ENCODE measurements around the gene CDAN1.
"Not testable (repeated sequence)": the region's sequence is repeated elsewhere in the genome, so short reads cannot be mapped to it uniquely, and the experiment has no call there.

Gene CDAN1

DNA sequence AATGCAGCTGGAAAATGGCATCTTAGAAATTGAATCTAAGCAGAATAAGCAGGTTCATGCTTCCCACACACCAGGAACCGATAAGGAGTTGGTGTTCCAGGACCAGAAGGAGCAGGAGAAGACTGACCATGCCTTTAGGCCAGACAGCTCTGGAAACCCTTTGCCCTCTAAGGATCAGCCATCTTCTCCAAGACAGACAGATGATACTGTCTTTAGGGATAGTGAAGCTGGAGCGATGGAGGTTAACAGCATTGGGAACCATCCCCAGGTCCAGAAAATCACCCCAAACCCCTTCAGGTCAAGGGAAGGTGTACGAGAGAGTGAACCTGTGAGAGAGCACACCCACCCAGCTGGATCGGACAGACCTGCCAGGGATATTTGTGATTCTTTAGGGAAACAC lies 49.2 kb downstream of the CDAN1 start:
- TF ChIP-seq POLR2A (IDR thresholded peaks at IDR 0.05; ENCODE audit: extremely low read depth, insufficient read length) (no peak), MYC (IDR thresholded peaks at IDR 0.05; ENCODE audit: low read depth, low read length) (no peak)
- TF ChIP-seq, protein P1, sequence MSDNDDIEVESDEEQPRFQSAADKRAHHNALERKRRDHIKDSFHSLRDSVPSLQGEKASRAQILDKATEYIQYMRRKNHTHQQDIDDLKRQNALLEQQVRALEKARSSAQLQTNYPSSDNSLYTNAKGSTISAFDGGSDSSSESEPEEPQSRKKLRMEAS (IDR thresholded peaks at IDR 0.05; ENCODE audit: low read depth, low read length), result no peak
- TF ChIP-seq, protein P2, sequence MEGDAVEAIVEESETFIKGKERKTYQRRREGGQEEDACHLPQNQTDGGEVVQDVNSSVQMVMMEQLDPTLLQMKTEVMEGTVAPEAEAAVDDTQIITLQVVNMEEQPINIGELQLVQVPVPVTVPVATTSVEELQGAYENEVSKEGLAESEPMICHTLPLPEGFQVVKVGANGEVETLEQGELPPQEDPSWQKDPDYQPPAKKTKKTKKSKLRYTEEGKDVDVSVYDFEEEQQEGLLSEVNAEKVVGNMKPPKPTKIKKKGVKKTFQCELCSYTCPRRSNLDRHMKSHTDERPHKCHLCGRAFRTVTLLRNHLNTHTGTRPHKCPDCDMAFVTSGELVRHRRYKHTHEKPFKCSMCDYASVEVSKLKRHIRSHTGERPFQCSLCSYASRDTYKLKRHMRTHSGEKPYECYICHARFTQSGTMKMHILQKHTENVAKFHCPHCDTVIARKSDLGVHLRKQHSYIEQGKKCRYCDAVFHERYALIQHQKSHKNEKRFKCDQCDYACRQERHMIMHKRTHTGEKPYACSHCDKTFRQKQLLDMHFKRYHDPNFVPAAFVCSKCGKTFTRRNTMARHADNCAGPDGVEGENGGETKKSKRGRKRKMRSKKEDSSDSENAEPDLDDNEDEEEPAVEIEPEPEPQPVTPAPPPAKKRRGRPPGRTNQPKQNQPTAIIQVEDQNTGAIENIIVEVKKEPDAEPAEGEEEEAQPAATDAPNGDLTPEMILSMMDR (IDR thresholded peaks at IDR 0.05; ENCODE audit: low read depth, low read length), result no peak
- no peak overlapping the region for H3K4me3 ChIP-seq (ENCODE audit: low read depth, low read length)
- no peak for DNase-seq (ENCODE audit: low read depth)

DNA sequence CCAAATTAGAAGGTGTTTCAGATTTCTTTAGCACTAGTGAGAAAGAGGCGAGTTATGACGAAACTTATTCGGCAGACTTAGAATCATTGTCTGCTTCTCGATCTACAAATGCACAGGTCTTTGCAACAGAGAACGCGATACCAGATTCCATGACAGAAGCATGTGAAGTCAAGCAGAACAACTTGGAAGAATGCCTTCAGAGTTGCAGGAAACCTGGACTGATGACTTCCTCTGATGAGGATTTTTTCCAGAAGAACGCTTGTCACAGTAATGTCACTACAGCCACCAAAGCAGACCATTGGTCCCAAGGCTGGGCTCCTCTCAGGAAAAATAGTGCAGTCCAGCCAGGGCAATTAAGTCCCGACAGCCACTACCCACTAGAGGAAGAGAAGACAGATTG lies 50.6 kb downstream of the CDAN1 start:
- TF ChIP-seq, protein P1 (IDR thresholded peaks at IDR 0.05; ENCODE audit: low read depth, low read length), result no peak
- TF ChIP-seq, protein P2 (IDR thresholded peaks at IDR 0.05; ENCODE audit: low read depth, low read length), result no peak
- TF ChIP-seq POLR2A (IDR thresholded peaks at IDR 0.05; ENCODE audit: extremely low read depth, insufficient read length) (no peak), MYC (IDR thresholded peaks at IDR 0.05; ENCODE audit: low read depth, low read length) (no peak)
- no peak overlapping the region for H3K4me3 ChIP-seq (ENCODE audit: low read depth, low read length)
- DNase-seq (ENCODE audit: low read depth), result no peak

DNA sequence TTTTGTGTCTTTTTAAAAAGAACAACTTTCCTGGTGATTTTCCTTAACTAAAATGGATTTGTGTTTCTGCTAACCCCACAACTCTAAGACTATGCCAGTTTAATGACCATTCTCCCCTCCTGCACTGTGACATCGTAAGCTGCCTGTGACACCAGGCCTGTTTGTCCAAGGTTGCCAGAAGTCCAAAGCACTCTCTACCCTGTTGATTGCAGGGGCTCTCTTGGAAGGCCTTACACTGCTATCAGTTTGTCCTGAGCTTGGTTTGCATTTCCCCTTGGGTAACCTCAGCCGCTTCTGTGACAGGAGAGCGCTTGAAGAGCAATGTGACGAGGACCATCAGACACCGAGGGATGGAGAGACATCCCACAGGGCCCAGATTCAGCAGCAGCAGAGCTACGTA lies 55.8 kb downstream of the CDAN1 start:
- H3K4me3 ChIP-seq (ENCODE audit: low read depth, low read length), result no peak overlapping the region
- no peak for DNase-seq (ENCODE audit: low read depth)
- TF ChIP-seq, protein P1 (IDR thresholded peaks at IDR 0.05; ENCODE audit: low read depth, low read length), result no peak
- TF ChIP-seq, protein P2 (IDR thresholded peaks at IDR 0.05; ENCODE audit: low read depth, low read length), result no peak
- no peak for TF ChIP-seq MYC (IDR thresholded peaks at IDR 0.05; ENCODE audit: low read depth, low read length)
- TF ChIP-seq POLR2A (IDR thresholded peaks at IDR 0.05; ENCODE audit: extremely low read depth, insufficient read length), result no peak

DNA sequence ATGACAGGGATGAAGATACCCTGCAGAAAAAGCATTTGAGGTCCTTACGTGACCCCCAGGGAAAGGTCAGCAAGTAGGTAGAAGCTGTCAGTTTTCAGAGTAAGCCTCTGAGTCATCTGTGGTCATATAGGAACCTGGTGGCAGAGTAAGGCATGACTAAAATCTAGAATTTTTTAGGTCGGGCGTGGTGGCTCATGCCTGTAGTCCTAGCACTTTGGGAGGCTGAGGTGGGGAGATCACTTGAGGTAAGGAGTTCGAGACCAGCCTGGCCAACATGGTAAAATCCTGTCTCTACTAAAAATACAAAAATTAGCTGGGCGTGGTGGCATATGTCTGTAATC lies 56.8 kb downstream of the CDAN1 start:
- H3K4me3 ChIP-seq (ENCODE audit: low read depth, low read length), result not testable (repeated sequence)
- peak; percentile 25 for DNase-seq (ENCODE audit: low read depth)

DNA sequence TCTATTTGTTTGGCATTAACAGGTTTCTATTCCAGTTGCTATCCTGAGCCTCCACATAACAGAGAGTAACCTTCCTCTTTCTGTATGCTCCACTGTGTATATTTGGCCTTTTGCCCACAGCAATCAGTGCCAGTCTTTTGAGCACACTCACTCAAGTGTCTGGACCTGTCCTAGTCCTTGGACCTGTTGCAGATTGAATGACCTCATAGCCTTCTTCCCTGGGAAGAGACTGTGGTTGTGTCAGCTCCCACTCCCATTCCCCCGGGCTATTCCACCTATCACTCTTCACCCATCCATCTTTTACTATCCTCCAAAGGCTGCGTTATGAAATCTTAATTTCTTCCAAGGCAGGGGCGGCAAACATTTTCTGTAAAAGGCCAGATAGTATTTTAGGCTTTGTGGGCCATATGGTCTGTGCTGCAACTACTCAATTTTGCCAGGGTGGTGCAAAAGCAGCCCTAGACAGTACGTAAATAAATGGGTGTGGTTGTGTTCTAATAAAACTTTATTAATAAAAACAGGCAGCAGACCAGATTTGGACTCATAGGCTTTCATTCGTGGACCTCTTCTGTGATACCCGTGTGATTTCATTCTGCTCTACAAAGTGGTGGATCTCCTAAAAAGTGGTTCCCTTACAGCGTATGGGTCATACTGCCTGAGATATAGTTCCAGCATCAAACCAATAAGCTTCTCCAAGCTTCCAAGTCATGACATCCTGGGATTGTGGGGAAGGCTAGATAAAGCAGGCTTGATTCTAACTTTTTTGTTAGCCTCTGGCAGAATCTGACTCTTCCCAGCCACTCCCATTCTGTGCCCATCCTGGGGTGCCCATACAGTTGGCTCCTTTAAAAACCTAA lies 57.4 kb downstream of the CDAN1 start:
- no peak for DNase-seq (ENCODE audit: low read depth)
- no peak overlapping the region for H3K4me3 ChIP-seq (ENCODE audit: low read depth, low read length)
- TF ChIP-seq POLR2A (IDR thresholded peaks at IDR 0.05; ENCODE audit: extremely low read depth, insufficient read length) (no peak), MYC (IDR thresholded peaks at IDR 0.05; ENCODE audit: low read depth, low read length) (no peak)
- TF ChIP-seq, protein P1 (IDR thresholded peaks at IDR 0.05; ENCODE audit: low read depth, low read length), result no peak
- TF ChIP-seq, protein P2 (IDR thresholded peaks at IDR 0.05; ENCODE audit: low read depth, low read length), result no peak

DNA sequence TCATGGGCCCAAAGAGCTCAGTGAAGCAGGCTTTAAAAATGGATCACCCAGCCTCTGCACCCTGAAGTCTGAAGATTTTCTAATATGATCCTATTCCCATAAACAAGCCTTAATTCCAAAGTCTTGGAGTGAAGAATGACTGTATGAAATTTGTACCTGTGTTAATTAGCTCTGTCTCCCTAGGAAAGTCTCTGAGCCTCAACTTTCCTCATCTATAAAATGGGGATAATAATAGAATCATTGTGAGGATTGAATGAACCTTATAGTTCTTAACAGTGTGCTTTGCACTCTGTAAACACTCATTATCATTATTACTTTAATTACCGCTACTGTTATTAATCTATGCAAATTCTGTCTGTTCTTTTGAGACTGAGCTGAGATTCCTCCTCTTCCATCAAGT lies 61.9 kb downstream of the CDAN1 start:
- TF ChIP-seq, protein P2 (IDR thresholded peaks at IDR 0.05; ENCODE audit: low read depth, low read length), result no peak
- no peak for TF ChIP-seq POLR2A (IDR thresholded peaks at IDR 0.05; ENCODE audit: extremely low read depth, insufficient read length)
- no peak for TF ChIP-seq MYC (IDR thresholded peaks at IDR 0.05; ENCODE audit: low read depth, low read length)
- TF ChIP-seq, protein P1 (IDR thresholded peaks at IDR 0.05; ENCODE audit: low read depth, low read length), result no peak
- no peak for DNase-seq (ENCODE audit: low read depth)
- no peak overlapping the region for H3K4me3 ChIP-seq (ENCODE audit: low read depth, low read length)

Measured in NB4 (cell line).